ENCODE data around the gene RAP1B. TPM values are rescaled to one million over a fixed set of nuclear protein-coding genes. Genes with fewer than 3 reads are reported as not detected.
A peak's percentile ranks its signal among the peaks of the same experiment; 100 is the strongest.

The RAP1B gene
- total and polyA plus RNA-seq, 9 of the 15 experiments (the other 6 are each of a cell fraction or from before 2014, with no cell fraction given): 107 to 309 (median 170) TPM

DNA sequence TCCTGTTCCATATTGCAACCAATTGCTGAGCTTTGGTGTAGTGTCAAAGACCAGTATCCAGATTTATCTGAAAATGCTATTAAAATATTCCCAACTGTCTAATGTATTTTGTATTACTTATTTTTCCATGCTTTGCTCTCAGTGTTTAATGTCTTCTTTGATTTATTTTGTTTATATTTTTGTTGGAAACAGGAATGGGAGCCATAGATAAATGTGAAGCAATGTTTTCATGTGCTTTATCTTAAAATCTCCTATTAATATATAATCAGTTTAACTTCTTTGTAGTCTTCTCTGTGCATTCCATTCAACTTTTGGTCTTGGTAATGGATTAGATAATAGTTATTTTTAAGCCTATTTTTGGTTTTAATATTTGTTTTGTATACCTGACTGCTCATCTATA, 8.8 kb downstream of the RAP1B start (continued):
- TF ChIP-seq, protein P1, sequence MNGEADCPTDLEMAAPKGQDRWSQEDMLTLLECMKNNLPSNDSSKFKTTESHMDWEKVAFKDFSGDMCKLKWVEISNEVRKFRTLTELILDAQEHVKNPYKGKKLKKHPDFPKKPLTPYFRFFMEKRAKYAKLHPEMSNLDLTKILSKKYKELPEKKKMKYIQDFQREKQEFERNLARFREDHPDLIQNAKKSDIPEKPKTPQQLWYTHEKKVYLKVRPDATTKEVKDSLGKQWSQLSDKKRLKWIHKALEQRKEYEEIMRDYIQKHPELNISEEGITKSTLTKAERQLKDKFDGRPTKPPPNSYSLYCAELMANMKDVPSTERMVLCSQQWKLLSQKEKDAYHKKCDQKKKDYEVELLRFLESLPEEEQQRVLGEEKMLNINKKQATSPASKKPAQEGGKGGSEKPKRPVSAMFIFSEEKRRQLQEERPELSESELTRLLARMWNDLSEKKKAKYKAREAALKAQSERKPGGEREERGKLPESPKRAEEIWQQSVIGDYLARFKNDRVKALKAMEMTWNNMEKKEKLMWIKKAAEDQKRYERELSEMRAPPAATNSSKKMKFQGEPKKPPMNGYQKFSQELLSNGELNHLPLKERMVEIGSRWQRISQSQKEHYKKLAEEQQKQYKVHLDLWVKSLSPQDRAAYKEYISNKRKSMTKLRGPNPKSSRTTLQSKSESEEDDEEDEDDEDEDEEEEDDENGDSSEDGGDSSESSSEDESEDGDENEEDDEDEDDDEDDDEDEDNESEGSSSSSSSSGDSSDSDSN (IDR thresholded peaks at IDR 0.05; ENCODE audit: borderline replicate concordance in 1 of 2, low read depth in 2 of 2, low read length in 2 of 2): no peak
- TF ChIP-seq ZNF274 (IDR thresholded peaks at IDR 0.05; ENCODE audit: borderline replicate concordance, low read depth, low read length) (no peak), FOXK2 (conservative IDR thresholded peaks at IDR 0.05 in 1 of 2, IDR thresholded peaks at IDR 0.05 in 1 of 2; ENCODE audit: low read depth in 2 of 2) (no peak)

DNA sequence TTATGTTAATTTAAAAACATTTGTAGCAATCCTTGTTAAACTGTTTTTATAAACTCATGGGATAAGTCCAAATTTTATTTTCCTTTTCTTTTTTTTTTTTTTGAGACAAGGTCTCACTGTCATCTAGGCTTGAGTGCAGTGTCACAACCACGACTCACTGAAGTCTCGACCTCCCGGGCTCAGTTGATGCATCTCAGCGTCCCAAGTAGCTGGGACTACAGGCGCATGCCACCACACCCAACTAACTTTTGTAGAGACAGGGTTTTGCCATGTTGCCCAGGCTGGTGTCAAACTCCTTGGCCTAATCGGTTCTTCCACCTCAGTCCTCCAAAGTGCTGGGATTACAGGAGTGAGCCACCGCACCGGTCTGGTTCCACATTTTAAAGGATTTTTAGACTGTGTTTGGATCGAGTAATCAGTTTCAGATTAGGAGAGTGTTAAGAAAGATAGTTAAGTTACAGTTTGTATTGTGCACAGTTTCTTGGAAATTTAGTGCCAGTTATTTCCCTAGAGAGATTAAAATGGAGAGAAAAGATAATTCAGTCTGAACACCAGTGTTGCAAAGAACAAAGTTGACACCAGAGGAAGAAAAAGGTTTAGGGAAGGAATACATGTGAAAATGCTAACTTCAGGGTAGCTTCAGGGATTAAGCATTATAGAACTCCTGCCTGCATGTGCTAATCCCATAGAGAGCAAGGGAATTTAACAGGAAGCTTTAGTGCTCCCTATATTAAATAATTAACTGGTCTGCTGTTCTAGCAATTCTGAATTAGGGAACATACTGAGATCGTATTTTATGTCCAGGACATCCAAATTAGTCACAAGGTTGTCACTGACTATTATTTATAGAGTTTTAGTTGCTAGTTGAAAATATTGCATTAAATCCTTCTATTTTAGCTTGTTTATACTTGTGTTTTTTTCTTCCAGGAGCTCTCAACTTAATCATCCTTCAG, 10.1 kb downstream of the RAP1B start:
- in situ Hi-C loops (cut with MboI) (no loop called here), intact Hi-C loops (cut with micrococcal nuclease) (no loop called here)
- Histone ChIP-seq H3K36me3 (ENCODE audit: control insufficient read depth, insufficient read depth, low read length) (peaks cover 32% of the 10 kb centered on the region), H3K4me3 (no peak overlapping the region), H3K27me3 (ENCODE audit: control insufficient read depth in 2 of 2, insufficient read depth in 2 of 2, low read length in 2 of 2) (no peaks in the 10 kb centered on the region), H3K9me3 (replicated peaks; ENCODE audit: control insufficient read depth, insufficient read depth, low read depth, low read length) (peaks cover 3% of the 10 kb centered on the region; the same call in 1 of the 2 replicates), H3K4me1 (replicated peaks in 1 of 2; ENCODE audit: control insufficient read depth in 2 of 2, insufficient read depth in 2 of 2, low read length in 2 of 2) (peaks cover 10 to 22% of the 10 kb centered on the region in 2 experiments; a peak in 4 of 5 replicates), H2AFZ (ENCODE audit: low read depth, low read length) (no peak overlapping the region), H3K9me1 (ENCODE audit: control insufficient read depth, insufficient read depth, low read length) (no peaks in the 10 kb centered on the region), H3K27ac (ENCODE audit: extremely low read depth, low read depth, low read length) (peak overlapping the region; percentile 15; the same call in 1 of the 3 replicates), H3K79me2 (ENCODE audit: control insufficient read depth, insufficient read depth, low read length) (peaks cover 100% of the 10 kb centered on the region), H4K20me1 (replicated peaks; ENCODE audit: control insufficient read depth, insufficient read depth, low read length) (peaks cover 17% of the 10 kb centered on the region), H3K4me2 (ENCODE audit: insufficient read depth, low read length) (peak overlapping the region; percentile 48), H3K9ac (ENCODE audit: insufficient read depth in 1 of 2, low read depth in 2 of 2, low read length in 2 of 2) (peak overlapping the region in 1 of 2 experiments; percentile 60; a peak in 1 of 4 replicates)
- peak; percentile 57 for FAIRE-seq
- ATAC-seq: peak; percentile 76
- POLR2A ChIA-PET: interaction anchor here (2.0 kb wide), 1 partner anchor 8 kb away, joined by 5 read pairs; no protein-coding TSS in a partner anchor
- DNase-seq (ENCODE audit: extremely low read depth in 1 of 4, low spot score in 3 of 4): peak in 1 of 4 experiments; percentile 35
- no TSS peak for BruUV-seq (replicated peaks)
- 6% methylated on average over 10 of the region's 10 CpGs for WGBS (ENCODE audit: insufficient coverage, low coverage, missing lambda C conversion rate)
- CTCF ChIA-PET (ENCODE audit: low intra/inter-chr PET ratio): no interaction called here
- peak; percentile 18 for TF ChIP-seq PRDM10 (IDR thresholded peaks at IDR 0.05; ENCODE audit: partially characterized antibody)
- no peak for TF ChIP-seq PBX2 (CRISPR knock-in tag; IDR thresholded peaks at IDR 0.05; ENCODE audit: low read depth)
- 0 out of 2 replicates have a peak, but pooled peaks have one; percentile 17 for TF ChIP-seq PBX2 (tag; conservative IDR thresholded peaks at IDR 0.05; ENCODE audit: low read depth)
- TF ChIP-seq TBL1XR1 (IDR thresholded peaks at IDR 0.05; ENCODE audit: low read length in 2 of 2): no peak
- peak; percentile 31; the same call in 1 of the 2 replicates for TF ChIP-seq ARID1B (IDR thresholded peaks at IDR 0.05)
- no peak for TF ChIP-seq ZNF239 (CRISPR knock-in tag; IDR thresholded peaks at IDR 0.05)

Measured in K562 (cell line).